Transverse colon (tissue), 4 donors: ENCODE measurements around the gene OR4C6. TPM values are rescaled to one million over a fixed set of nuclear protein-coding genes. Genes with fewer than 3 reads are reported as not detected.

Experiments
- DNase-seq: peaks from one replicate; pipeline ENCODE4 v3.0.0-alpha.2; 2019
- H3K27ac ChIP-seq, 4 donors: fragments of 200-600 bp; sonication (generic); 2 replicates each; pipeline ENCODE4 v1.5.1; 2016 to 2018; ENCODE audit warnings: inconsistent platforms in 4 of 4
- H3K27me3 ChIP-seq: fragments of 200-600 bp; sonication (generic); 2 replicates; pipeline ENCODE4 v1.5.1; 2017; ENCODE audit warnings: inconsistent platforms
- H3K36me3 ChIP-seq, 4 donors: fragments of 200-600 bp; sonication (generic); 2 replicates each; pipeline ENCODE4 v1.5.1; 2017 to 2019; ENCODE audit warnings: inconsistent platforms in 4 of 4
- H3K4me1 ChIP-seq, 4 donors: fragments of 200-600 bp; sonication (generic); 2 replicates each; pipeline ENCODE4 v1.5.1; 2017 to 2020; ENCODE audit warnings: inconsistent platforms in 4 of 4
- H3K4me3 ChIP-seq, 4 donors: fragments of 200-600 bp; sonication (generic); 1 replicate in 1 of 4; 2 replicates in 3 of 4; pipeline versions ENCODE4 v1.5.1 to v1.6.1; 2017 to 2019; ENCODE audit warnings: inconsistent platforms in 4 of 4
- H3K9me3 ChIP-seq, 2 donors: fragments of 200-600 bp; sonication (generic); 2 replicates each; pipeline ENCODE4 v1.5.1; 2017 to 2019; ENCODE audit warnings: inconsistent platforms in 2 of 2
- CTCF ChIP-seq, 5 experiments: fragments of 200-600 bp in 3 of 5; fragments of 450-650 bp in 2 of 5; sonication (generic) in 3 of 5; IDR thresholded peaks; 1 replicate in 2 of 5; 2 replicates in 3 of 5; pipeline ENCODE4 v1.5.1; 2016 to 2017; ENCODE audit warnings: antibody characterized with exemption in 5 of 5, inconsistent platforms in 3 of 5, mild to moderate bottlenecking in 2 of 5, moderate library complexity in 1 of 5
- EP300 ChIP-seq: sonication (generic); formaldehyde crosslinking; IDR thresholded peaks from one replicate; pipeline ENCODE4 v1.6.1; 2017; ENCODE audit warnings: antibody characterized with exemption, low read depth
- POLR2A ChIP-seq: fragments of 450-650 bp; IDR thresholded peaks from one replicate; pipeline ENCODE4 v1.6.1; 2016; ENCODE audit warnings: antibody characterized with exemption, mild to moderate bottlenecking, moderate library complexity
- POLR2AphosphoS5 ChIP-seq, 3 donors: sonication (generic); formaldehyde crosslinking; IDR thresholded peaks; one replicate each; pipeline ENCODE4 v1.6.1; 2016; ENCODE audit warnings: antibody characterized with exemption in 3 of 3
- WGBS, 2 donors: methylation state at CpG; one replicate each; pipeline ENCODE4 v1.1.5; 2018; ENCODE audit warnings: low coverage in 1 of 2; 5-methylcytosine and 5-hydroxymethylcytosine counted together
- in situ Hi-C, 4 donors: fragments of 200-750 bp; cut with MboI; loops; one replicate each; pipeline versions ENCODE4 v1.15.0 to v1.15.1; 2017; ENCODE audit warnings: low sequenced_read_pairs in 3 of 4, low pct_ligation_motif_present in 1 of 4, low pct_unique_long_range_greater_than_20kb in 1 of 4
- intact Hi-C: fragments of 100-400 bp; cut with DNase I; formaldehyde crosslinking; loops from one replicate; pipeline ENCODE4 v1.15.1; 2023; ENCODE audit warnings: low total_unique reads
- total RNA-seq, 4 donors: library from RNA; depleted of rRNA; stranded (reverse); fragments of >200 nt; gene quantifications; one replicate each; pipeline ENCODE4 v1.1.0, GENCODE V29; 2016

OR4C6 gene
- not detected for total RNA-seq

DNA sequence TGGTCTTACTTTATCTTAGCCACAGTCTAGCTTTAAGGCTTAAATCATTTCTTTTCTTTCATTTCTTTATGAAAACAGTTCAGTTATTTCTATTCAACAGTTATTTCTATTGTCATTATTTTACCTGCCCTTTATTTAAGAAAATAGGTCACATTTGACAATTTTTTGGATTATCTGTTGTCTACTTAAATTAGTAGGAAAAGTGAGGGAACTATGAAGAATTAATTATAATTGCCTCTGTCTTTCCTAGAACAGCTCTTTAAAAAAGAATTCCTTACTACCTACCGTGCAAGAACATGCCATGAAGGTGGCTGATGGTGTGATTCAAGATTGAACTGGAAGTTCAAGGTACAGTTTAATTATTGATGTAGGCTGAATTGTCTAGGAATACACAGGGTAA is at the start of gene OR4C6:
Gene OR4C6 (plus strand): TSS at position 301 of the 400 bp plus-strand sequence. CDS start 2,966 bp downstream, outside the sequence.
- H3K36me3 ChIP-seq, result no peaks in the 10 kb centered on the region
- 89% methylated on average over 1 of the region's 1 CpG for WGBS, 2 donors
- DNase-seq, result no peak
- no peaks in the 10 kb centered on the region for H3K27me3 ChIP-seq
- intact Hi-C loops (no loop called here), in situ Hi-C loops (loop anchor here in 1 of 4 donors (25.0 kb wide), 1 partner anchor 100 kb away; the partner anchor contains the start of genes OR4C15 and OR4C16)
- no peak within 1 kb of the TSS for H3K27ac ChIP-seq
- H3K4me3 ChIP-seq, result no peak within 1 kb of the TSS
- no peaks in the 10 kb centered on the region for H3K9me3 ChIP-seq
- TF ChIP-seq EP300, result no peak
- TF ChIP-seq POLR2A, result no peak
- no peak for TF ChIP-seq CTCF (IDR thresholded peaks at IDR 0.05)
- no peak for TF ChIP-seq POLR2AphosphoS5 (IDR thresholded peaks at IDR 0.05)
- H3K4me1 ChIP-seq, result no peaks in the 10 kb centered on the region

DNA sequence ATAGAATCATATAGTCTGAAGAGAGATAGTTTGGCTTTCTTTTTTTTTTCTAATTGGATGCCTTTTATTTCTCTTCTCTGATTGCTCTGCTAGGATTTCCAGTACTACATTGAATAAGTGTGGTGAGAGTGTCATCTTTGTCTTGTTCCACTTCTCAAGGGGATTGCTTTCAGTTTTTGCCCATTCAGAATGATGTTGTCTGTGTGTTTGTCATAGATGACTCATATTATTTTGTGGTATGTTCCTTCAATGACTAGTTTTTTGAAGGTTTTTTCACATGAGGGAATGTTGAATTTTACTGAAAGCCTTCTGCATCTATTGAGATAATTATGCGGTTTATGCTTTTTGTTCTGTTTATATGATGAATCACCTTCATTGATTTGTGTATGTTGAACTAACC is 37.5 kb upstream of the OR4C6 start:
- Histone ChIP-seq H3K9me3 (peaks cover 0 to 7% of the 10 kb centered on the region in 2 donors), H3K27ac (no peak overlapping the region), H3K4me3 (no peak overlapping the region), H3K36me3 (no peaks in the 10 kb centered on the region), H3K4me1 (no peaks in the 10 kb centered on the region), H3K27me3 (no peaks in the 10 kb centered on the region)
- no peak for DNase-seq
- in situ Hi-C loops, result no loop called here
- TF ChIP-seq POLR2A, result no peak
- no peak for TF ChIP-seq CTCF (IDR thresholded peaks at IDR 0.05)
- no peak for TF ChIP-seq EP300
- no peak for TF ChIP-seq POLR2AphosphoS5 (IDR thresholded peaks at IDR 0.05)
- intact Hi-C loops, result no loop called here
- 80 to 82% methylated on average over 1 of the region's 1 CpG for WGBS, 2 donors

DNA sequence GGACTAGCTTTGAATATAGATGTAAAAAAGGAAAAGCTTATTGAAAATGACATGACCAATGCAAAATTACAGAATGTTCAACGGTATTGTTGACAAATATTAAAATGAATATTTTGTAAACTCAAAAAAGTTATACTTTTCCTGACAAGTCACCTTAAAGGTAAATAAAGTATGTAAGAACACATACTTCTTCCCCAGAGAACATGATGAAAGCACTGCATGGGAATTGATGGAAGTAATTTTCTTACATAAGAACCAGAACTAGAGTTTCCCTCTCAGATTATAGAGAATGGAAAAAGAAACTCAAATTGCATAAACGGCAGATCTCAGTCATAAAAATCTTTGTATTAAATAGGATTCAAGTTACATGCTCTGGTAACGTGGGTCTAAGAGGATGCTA is 27.2 kb upstream of the OR4C6 start, which contains the start of gene OR4P4:
Gene OR4P4 (plus strand): TSS at position 301 of the 400 bp plus-strand sequence.
- no peak within 1 kb of the TSS for H3K4me3 ChIP-seq
- H3K36me3 ChIP-seq, result no peaks in the 10 kb centered on the region
- no peaks in the 10 kb centered on the region for H3K27me3 ChIP-seq
- no peak within 1 kb of the TSS for H3K27ac ChIP-seq
- H3K4me1 ChIP-seq, result no peaks in the 10 kb centered on the region
- H3K9me3 ChIP-seq, result no peaks in the 10 kb centered on the region
- TF ChIP-seq EP300 (no peak), POLR2A (no peak), POLR2AphosphoS5 (IDR thresholded peaks at IDR 0.05) (no peak), CTCF (IDR thresholded peaks at IDR 0.05) (no peak)
- no peak for DNase-seq
- WGBS, 2 donors, result 49 to 54% methylated on average over 3 of the region's 3 CpGs
- in situ Hi-C loops (no loop called here), intact Hi-C loops (no loop called here)

- Histone ChIP-seq H3K9me3 (no peaks in the 10 kb centered on the region), H3K4me3 (no peak within 1 kb of the TSS), H3K4me1 (no peaks in the 10 kb centered on the region), H3K36me3 (no peaks in the 10 kb centered on the region), H3K27me3 (no peaks in the 10 kb centered on the region), H3K27ac (no peak within 1 kb of the TSS)
- no peak for TF ChIP-seq POLR2AphosphoS5 (IDR thresholded peaks at IDR 0.05)
- no peak for TF ChIP-seq EP300
- no peak for TF ChIP-seq POLR2A
- TF ChIP-seq CTCF (IDR thresholded peaks at IDR 0.05), result no peak
- in situ Hi-C loops, result no loop called here
- DNase-seq, result no peak
- WGBS, 2 donors, result 78 to 84% methylated on average over 2 of the region's 2 CpGs
- intact Hi-C loops, result no loop called here
Observed at GRCh38 chr11:55648027-55648426, 14.0 kb upstream of the OR4C6 start, which contains the start of gene OR4S2. OR4S2 (plus strand) TSS chr11:55648327; CDS start chr11:55650904, 2,577 bp downstream.
